ENCODE measurements around the gene MRPL51. TPM values are rescaled to one million over a fixed set of nuclear protein-coding genes. Genes with fewer than 3 reads are reported as not detected.

Gene MRPL51
- total RNA-seq, 2 donors from 2014 or later = 262 to 317 TPM

DNA sequence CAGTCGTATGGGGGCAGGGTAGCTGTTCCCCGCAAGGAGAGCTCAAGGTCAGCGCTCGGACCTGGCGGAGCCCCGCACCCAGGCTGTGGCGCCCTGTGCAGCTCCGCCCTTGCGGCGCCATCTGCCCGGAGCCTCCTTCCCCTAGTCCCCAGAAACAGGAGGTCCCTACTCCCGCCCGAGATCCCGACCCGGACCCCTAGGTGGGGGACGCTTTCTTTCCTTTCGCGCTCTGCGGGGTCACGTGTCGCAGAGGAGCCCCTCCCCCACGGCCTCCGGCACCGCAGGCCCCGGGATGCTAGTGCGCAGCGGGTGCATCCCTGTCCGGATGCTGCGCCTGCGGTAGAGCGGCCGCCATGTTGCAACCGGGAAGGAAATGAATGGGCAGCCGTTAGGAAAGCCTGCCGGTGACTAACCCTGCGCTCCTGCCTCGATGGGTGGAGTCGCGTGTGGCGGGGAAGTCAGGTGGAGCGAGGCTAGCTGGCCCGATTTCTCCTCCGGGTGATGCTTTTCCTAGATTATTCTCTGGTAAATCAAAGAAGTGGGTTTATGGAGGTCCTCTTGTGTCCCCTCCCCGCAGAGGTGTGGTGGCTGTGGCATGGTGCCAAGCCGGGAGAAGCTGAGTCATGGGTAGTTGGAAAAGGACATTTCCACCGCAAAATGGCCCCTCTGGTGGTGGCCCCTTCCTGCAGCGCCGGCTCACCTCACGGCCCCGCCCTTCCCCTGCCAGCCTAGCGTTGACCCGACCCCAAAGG, 42.1 kb upstream of the MRPL51 start:
- Mint-ChIP-seq H3K27ac (peak overlapping the region; percentile 98), H3K27me3 (no peaks in the 10 kb centered on the region), H3K36me3 (ENCODE audit: low read depth) (peaks cover 96% of the 10 kb centered on the region), H3K9me3 (no peaks in the 10 kb centered on the region), H3K4me1 (peaks cover 15% of the 10 kb centered on the region), H3K4me3 (peak overlapping the region; percentile 88)
- ATAC-seq (replicated peaks) = peak; percentile 5

DNA sequence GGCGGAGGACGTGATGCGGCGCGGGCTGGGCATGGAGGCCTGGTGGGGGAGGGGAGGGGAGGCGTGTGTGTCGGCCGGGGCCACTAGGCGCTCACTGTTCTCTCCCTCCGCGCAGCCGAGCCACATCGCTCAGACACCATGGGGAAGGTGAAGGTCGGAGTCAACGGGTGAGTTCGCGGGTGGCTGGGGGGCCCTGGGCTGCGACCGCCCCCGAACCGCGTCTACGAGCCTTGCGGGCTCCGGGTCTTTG, 41.6 kb upstream of the MRPL51 start:
- peak overlapping the region; percentile 88 for H3K4me3 Mint-ChIP-seq
- H3K27me3 Mint-ChIP-seq = no peaks in the 10 kb centered on the region
- peaks cover 100% of the 10 kb centered on the region for H3K36me3 Mint-ChIP-seq (ENCODE audit: low read depth)
- H3K9me3 Mint-ChIP-seq = no peaks in the 10 kb centered on the region
- peak overlapping the region; percentile 98 for H3K27ac Mint-ChIP-seq
- no peak for ATAC-seq (replicated peaks)
- peaks cover 10% of the 10 kb centered on the region for H3K4me1 Mint-ChIP-seq

DNA sequence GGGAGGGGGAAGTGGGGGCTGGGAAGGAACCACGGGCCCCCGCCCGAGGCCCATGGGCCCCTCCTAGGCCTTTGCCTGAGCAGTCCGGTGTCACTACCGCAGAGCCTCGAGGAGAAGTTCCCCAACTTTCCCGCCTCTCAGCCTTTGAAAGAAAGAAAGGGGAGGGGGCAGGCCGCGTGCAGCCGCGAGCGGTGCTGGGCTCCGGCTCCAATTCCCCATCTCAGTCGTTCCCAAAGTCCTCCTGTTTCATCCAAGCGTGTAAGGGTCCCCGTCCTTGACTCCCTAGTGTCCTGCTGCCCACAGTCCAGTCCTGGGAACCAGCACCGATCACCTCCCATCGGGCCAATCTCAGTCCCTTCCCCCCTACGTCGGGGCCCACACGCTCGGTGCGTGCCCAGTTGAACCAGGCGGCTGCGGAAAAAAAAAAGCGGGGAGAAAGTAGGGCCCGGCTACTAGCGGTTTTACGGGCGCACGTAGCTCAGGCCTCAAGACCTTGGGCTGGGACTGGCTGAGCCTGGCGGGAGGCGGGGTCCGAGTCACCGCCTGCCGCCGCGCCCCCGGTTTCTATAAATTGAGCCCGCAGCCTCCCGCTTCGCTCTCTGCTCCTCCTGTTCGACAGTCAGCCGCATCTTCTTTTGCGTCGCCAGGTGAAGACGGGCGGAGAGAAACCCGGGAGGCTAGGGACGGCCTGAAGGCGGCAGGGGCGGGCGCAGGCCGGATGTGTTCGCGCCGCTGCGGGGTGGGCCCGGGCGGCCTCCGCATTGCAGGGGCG, 41.0 kb upstream of the MRPL51 start, which contains the start of gene GAPDH:
TSS of gene GAPDH (plus strand) at position 595 of the 772 bp plus-strand sequence. CDS start 316 bp downstream, outside the sequence.
- Mint-ChIP-seq H3K4me3 (peak within 1 kb of the TSS; percentile 88), H3K36me3 (ENCODE audit: low read depth) (peaks cover 100% of the 10 kb centered on the region), H3K9me3 (no peaks in the 10 kb centered on the region), H3K27ac (peak within 1 kb of the TSS; percentile 98), H3K27me3 (no peaks in the 10 kb centered on the region), H3K4me1 (peaks cover 6% of the 10 kb centered on the region)
- ATAC-seq (replicated peaks) = peak; percentile 53

GRCh38 chr12:6533653-6533922, 40.5 kb upstream of the MRPL51 start:
- peaks cover 6% of the 10 kb centered on the region for H3K4me1 Mint-ChIP-seq
- no peaks in the 10 kb centered on the region for H3K27me3 Mint-ChIP-seq
- H3K9me3 Mint-ChIP-seq = no peaks in the 10 kb centered on the region
- no peak for ATAC-seq (replicated peaks)
- peak overlapping the region; percentile 88 for H3K4me3 Mint-ChIP-seq
- H3K36me3 Mint-ChIP-seq (ENCODE audit: low read depth) = peaks cover 100% of the 10 kb centered on the region
- peak overlapping the region; percentile 98 for H3K27ac Mint-ChIP-seq

- ATAC-seq (replicated peaks) = peak; percentile 20
- Mint-ChIP-seq H3K4me1 (peaks cover 5% of the 10 kb centered on the region), H3K4me3 (peak overlapping the region; percentile 88), H3K9me3 (no peaks in the 10 kb centered on the region), H3K27ac (peak overlapping the region; percentile 98), H3K36me3 (ENCODE audit: low read depth) (peaks cover 100% of the 10 kb centered on the region), H3K27me3 (no peaks in the 10 kb centered on the region)
Observed at GRCh38 chr12:6532927-6533652, 40.0 kb upstream of the MRPL51 start.

DNA sequence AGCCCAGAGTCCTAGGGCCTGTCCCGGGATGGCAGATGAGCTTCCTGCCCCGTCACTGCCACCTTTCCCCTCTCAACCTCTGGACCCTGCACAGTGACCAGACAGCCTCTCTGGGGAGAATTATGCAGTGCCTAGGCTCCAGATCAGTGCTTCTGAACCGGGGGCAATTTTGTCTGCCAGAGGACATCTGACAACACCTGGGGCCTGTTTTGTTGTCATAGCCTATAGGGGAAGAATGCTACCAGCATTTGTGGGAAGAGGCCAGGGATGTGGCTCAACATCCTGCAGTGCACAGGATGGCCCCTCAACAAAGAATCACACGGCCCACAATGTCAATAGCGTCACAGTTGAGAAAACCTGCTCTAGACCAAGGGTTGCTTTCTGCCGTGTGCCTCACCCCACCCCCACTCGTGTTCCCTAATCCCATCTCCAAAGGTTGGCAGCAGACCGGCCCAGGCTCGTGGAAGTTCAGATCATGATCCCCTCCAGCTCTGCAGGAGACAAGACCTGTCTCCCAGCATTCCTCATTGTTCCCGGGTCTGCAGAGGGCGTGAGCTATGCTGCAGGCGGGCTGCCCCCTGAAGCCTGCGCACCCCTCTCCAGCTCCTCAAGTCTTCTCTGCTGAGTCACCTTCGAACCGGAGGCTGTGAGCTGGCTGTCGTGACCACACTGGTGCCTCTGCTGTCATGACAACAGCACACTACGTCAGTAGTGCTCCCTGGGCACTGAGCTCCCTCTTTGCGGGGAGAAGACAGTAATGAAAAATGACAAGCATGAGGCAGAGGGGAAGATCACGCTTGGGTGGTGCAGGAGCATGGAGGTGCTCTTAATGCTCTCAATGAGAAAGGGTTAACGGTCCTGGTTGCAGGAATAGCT, 39.2 kb upstream of the MRPL51 start:
- peak; percentile 77 for ATAC-seq (replicated peaks)
- peak overlapping the region; percentile 88 for H3K4me3 Mint-ChIP-seq
- H3K4me1 Mint-ChIP-seq = no peaks in the 10 kb centered on the region
- H3K27me3 Mint-ChIP-seq = no peaks in the 10 kb centered on the region
- H3K9me3 Mint-ChIP-seq = no peaks in the 10 kb centered on the region
- peak overlapping the region; percentile 98 for H3K27ac Mint-ChIP-seq
- H3K36me3 Mint-ChIP-seq (ENCODE audit: low read depth) = peaks cover 100% of the 10 kb centered on the region

DNA sequence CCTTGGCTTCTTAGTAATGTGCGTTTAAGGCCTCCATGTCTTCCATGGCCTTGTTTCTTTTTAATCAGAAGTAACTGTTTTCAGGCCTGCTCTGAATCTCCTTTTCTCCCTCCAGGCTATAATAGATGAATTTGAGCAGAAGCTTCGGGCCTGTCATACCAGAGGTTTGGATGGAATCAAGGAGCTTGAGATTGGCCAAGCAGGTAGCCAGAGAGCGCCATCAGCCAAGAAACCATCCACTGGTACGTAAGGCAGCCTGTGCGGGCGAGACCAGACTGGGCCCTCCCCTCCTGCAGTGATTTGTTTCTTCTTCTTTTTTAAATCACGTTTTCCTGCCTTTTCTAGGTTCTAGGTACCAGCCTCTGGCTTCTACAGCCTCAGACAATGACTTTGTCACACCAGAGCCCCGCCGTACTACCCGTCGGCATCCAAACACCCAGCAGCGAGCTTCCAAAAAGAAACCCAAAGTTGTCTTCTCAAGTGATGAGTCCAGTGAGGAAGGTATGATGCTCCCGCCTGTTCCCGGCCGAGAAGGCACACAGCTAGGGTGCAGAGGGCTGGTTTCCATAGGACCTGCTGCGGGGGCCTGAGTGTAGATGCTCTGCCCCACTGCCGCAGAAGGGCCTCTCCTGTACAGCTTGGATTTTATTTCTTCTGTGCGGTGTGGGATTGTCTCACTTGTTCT, 37.7 kb upstream of the MRPL51 start:
- Mint-ChIP-seq H3K4me1 (no peaks in the 10 kb centered on the region), H3K27me3 (no peaks in the 10 kb centered on the region), H3K27ac (peak overlapping the region; percentile 18), H3K9me3 (no peaks in the 10 kb centered on the region), H3K4me3 (peak overlapping the region; percentile 88), H3K36me3 (ENCODE audit: low read depth) (peaks cover 100% of the 10 kb centered on the region)
- no peak for ATAC-seq (replicated peaks)

- Mint-ChIP-seq H3K9me3 (no peaks in the 10 kb centered on the region), H3K4me1 (no peaks in the 10 kb centered on the region), H3K4me3 (no peak overlapping the region), H3K27ac (no peak overlapping the region), H3K36me3 (ENCODE audit: low read depth) (peaks cover 100% of the 10 kb centered on the region), H3K27me3 (no peaks in the 10 kb centered on the region)
- no peak for ATAC-seq (replicated peaks)
Observed at GRCh38 chr12:6529291-6529737, 36.3 kb upstream of the MRPL51 start.

DNA sequence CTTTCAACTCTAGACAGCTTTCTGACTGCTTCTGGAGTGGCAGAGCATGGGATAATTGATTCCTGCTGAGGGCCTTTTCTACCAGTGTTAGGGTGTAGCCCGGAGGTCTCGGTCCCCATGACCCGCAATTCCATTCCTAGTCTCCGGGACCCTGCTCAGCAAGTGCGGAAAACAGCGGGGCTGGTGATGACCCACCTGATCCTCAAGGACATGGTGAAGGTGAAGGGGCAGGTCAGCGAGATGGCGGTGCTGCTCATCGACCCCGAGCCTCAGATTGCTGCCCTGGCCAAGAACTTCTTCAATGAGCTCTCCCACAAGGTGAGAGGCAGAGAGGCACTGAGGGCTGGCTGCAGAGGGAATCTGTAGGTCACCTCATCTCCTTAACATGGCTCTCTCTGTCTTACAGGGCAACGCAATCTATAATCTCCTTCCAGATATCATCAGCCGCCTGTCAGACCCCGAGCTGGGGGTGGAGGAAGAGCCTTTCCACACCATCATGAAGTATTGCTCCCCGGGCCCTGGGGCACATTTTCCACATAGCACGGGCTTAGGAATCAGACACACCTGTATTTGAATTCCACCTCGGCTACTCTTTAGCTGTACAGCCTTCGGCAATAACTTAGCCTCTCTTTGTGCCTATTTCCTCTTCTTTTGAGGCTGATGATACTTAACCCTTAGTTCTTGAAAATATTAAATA, 35.6 kb upstream of the MRPL51 start:
- Mint-ChIP-seq H3K4me3 (no peak overlapping the region), H3K9me3 (no peaks in the 10 kb centered on the region), H3K36me3 (ENCODE audit: low read depth) (peaks cover 100% of the 10 kb centered on the region), H3K27me3 (no peaks in the 10 kb centered on the region), H3K4me1 (no peaks in the 10 kb centered on the region), H3K27ac (no peak overlapping the region)
- ATAC-seq (replicated peaks) = no peak

DNA sequence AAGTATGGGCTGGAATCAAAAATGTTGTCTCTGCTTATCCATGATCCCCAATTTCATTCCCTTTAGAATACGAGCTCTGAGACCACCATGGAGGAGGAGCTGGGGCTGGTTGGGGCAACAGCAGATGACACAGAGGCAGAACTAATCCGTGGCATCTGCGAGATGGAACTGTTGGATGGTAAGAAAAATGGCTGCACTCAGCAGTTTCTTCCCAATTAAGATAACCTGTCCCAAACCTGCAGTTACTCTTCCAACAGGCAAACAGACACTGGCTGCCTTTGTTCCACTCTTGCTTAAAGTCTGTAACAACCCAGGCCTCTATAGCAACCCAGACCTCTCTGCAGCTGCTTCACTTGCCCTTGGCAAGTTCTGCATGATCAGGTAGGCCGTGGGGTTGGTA, 34.6 kb upstream of the MRPL51 start:
- no peaks in the 10 kb centered on the region for H3K27me3 Mint-ChIP-seq

GRCh38 chr12:6526766-6527525, 33.9 kb upstream of the MRPL51 start:
- Mint-ChIP-seq H3K4me3 (no peak overlapping the region), H3K9me3 (no peaks in the 10 kb centered on the region), H3K27me3 (no peaks in the 10 kb centered on the region), H3K36me3 (ENCODE audit: low read depth) (peaks cover 100% of the 10 kb centered on the region), H3K27ac (peak overlapping the region; percentile 80), H3K4me1 (no peaks in the 10 kb centered on the region)
- no peak for ATAC-seq (replicated peaks)

More for the DNA sequence above, 34.6 kb upstream of the MRPL51 start:
- H3K36me3 Mint-ChIP-seq (ENCODE audit: low read depth) = peaks cover 100% of the 10 kb centered on the region
- no peaks in the 10 kb centered on the region for H3K9me3 Mint-ChIP-seq
- H3K27ac Mint-ChIP-seq = no peak overlapping the region
- no peak overlapping the region for H3K4me3 Mint-ChIP-seq
- no peak for ATAC-seq (replicated peaks)
- no peaks in the 10 kb centered on the region for H3K4me1 Mint-ChIP-seq

GRCh38 chr12:6526201-6526600, 33.1 kb upstream of the MRPL51 start:
- Mint-ChIP-seq H3K27ac (peak overlapping the region; percentile 80), H3K27me3 (no peaks in the 10 kb centered on the region), H3K36me3 (ENCODE audit: low read depth) (peaks cover 100% of the 10 kb centered on the region), H3K9me3 (no peaks in the 10 kb centered on the region), H3K4me3 (no peak overlapping the region), H3K4me1 (no peaks in the 10 kb centered on the region)
- ATAC-seq (replicated peaks) = no peak

- H3K36me3 Mint-ChIP-seq (ENCODE audit: low read depth) = peaks cover 100% of the 10 kb centered on the region
- H3K4me1 Mint-ChIP-seq = no peaks in the 10 kb centered on the region
- H3K27ac Mint-ChIP-seq = peak overlapping the region; percentile 81
- no peak overlapping the region for H3K4me3 Mint-ChIP-seq
- no peak for ATAC-seq (replicated peaks)
- no peaks in the 10 kb centered on the region for H3K9me3 Mint-ChIP-seq
- no peaks in the 10 kb centered on the region for H3K27me3 Mint-ChIP-seq
Observed at GRCh38 chr12:6524648-6525047, 31.6 kb upstream of the MRPL51 start.

Measured in activated T-helper 17 cell treated with anti-CD3 and anti-CD28 coated beads, Interleukin-2, amount 50 U/mL, for 72 hours (primary cell).